WERI-Rb-1 (cell line): Measurements from ENCODE around the gene CPLX4.

Source experiments
- DNase-seq: peaks from one replicate; pipeline ENCODE4 v3.0.0-alpha.2; 2020
- H3K27ac ChIP-seq: fragments of 250-450 bp; sonication (Bioruptor Pico); 2 replicates; pipeline ENCODE4 v1.5.1; 2020; ENCODE audit warnings: mild to moderate bottlenecking, moderate library complexity
- H3K27me3 ChIP-seq: fragments of 250-450 bp; sonication (Bioruptor Pico); 2 replicates; pipeline ENCODE4 v1.5.1; 2021; ENCODE audit warnings: mild to moderate bottlenecking, low read depth, moderate library complexity; ENCODE audit not compliant: insufficient read depth, severe bottlenecking
- H3K36me3 ChIP-seq: fragments of 250-450 bp; sonication (Bioruptor Pico); 2 replicates; pipeline ENCODE4 v1.5.1; 2020; ENCODE audit warnings: mild to moderate bottlenecking, moderate library complexity
- H3K4me3 ChIP-seq: 2 replicates; pipeline ENCODE4 v1.5.1; 2011; ENCODE audit warnings: low read depth, mild to moderate bottlenecking, control low read depth, low read length
- H3K9me3 ChIP-seq: fragments of 250-450 bp; sonication (Bioruptor Pico); 2 replicates; pipeline ENCODE4 v1.5.1; 2021; ENCODE audit warnings: mild to moderate bottlenecking, moderate library complexity; ENCODE audit not compliant: severe bottlenecking
- TF ChIP-seq, protein P1 (sequence below): IDR thresholded peaks from 2 replicates; pipeline ENCODE4 v1.5.1; 2011; ENCODE audit warnings: low read depth, mild to moderate bottlenecking, control low read depth, inconsistent platforms, low read length

CPLX4 gene

GRCh38 chr18:59357928-59358327, 39.5 kb upstream of the CPLX4 start:
- TF ChIP-seq, protein P1, sequence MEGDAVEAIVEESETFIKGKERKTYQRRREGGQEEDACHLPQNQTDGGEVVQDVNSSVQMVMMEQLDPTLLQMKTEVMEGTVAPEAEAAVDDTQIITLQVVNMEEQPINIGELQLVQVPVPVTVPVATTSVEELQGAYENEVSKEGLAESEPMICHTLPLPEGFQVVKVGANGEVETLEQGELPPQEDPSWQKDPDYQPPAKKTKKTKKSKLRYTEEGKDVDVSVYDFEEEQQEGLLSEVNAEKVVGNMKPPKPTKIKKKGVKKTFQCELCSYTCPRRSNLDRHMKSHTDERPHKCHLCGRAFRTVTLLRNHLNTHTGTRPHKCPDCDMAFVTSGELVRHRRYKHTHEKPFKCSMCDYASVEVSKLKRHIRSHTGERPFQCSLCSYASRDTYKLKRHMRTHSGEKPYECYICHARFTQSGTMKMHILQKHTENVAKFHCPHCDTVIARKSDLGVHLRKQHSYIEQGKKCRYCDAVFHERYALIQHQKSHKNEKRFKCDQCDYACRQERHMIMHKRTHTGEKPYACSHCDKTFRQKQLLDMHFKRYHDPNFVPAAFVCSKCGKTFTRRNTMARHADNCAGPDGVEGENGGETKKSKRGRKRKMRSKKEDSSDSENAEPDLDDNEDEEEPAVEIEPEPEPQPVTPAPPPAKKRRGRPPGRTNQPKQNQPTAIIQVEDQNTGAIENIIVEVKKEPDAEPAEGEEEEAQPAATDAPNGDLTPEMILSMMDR = no peak
- H3K27ac ChIP-seq = no peak overlapping the region
- no peak for DNase-seq

GRCh38 chr18:59354731-59355130, 36.3 kb upstream of the CPLX4 start:
- H3K27me3 ChIP-seq = no peaks in the 10 kb centered on the region
- H3K4me3 ChIP-seq = no peak overlapping the region
- no peak overlapping the region for H3K27ac ChIP-seq
- no peaks in the 10 kb centered on the region for H3K9me3 ChIP-seq
- TF ChIP-seq, protein P1 = no peak
- peaks cover 79% of the 10 kb centered on the region for H3K36me3 ChIP-seq
- DNase-seq = no peak

More at GRCh38 chr18:59357928-59358327, 39.5 kb upstream of the CPLX4 start:
- Histone ChIP-seq H3K9me3 (no peaks in the 10 kb centered on the region), H3K36me3 (peaks cover 47% of the 10 kb centered on the region), H3K4me3 (peak overlapping the region; percentile 99), H3K27me3 (no peaks in the 10 kb centered on the region)

GRCh38 chr18:59353079-59353680, 34.7 kb upstream of the CPLX4 start:
- DNase-seq = no peak
- H3K36me3 ChIP-seq = peaks cover 95% of the 10 kb centered on the region
- H3K9me3 ChIP-seq = no peaks in the 10 kb centered on the region
- no peak overlapping the region for H3K4me3 ChIP-seq
- TF ChIP-seq, protein P1 = no peak
- no peak overlapping the region for H3K27ac ChIP-seq
- no peaks in the 10 kb centered on the region for H3K27me3 ChIP-seq

DNA sequence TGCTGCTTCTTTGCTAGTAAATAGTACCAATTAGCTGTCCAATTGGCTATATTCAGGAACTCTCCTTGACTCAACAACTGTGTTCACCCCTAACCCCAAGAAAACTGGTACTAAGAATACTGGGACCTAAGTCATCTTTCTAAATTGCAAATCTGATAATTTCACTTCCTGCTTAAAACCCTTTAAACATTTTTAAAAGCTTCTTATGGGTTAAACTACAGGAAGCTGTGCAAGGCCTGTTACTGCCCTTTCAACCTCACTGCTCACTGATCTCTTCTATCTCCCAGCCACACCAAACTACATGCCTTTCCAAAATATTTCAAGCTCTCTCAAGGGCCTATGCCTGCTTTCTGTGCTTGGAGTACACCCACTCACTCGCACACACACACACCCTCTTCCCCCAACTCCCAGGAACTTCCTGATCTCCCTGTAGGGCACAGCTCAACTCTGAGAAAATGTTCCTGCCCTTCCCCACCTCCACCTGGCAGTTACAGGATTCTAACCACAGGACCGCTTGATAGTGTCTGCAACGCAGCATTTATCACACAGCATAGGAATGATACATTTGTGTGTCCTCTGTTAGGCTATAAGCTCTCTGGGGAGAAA, 33.9 kb upstream of the CPLX4 start:
- DNase-seq = no peak
- H3K27me3 ChIP-seq = no peaks in the 10 kb centered on the region
- H3K9me3 ChIP-seq = no peaks in the 10 kb centered on the region
- H3K27ac ChIP-seq = no peak overlapping the region
- TF ChIP-seq, protein P1 = no peak
- H3K4me3 ChIP-seq = no peak overlapping the region
- H3K36me3 ChIP-seq = peaks cover 100% of the 10 kb centered on the region

DNA sequence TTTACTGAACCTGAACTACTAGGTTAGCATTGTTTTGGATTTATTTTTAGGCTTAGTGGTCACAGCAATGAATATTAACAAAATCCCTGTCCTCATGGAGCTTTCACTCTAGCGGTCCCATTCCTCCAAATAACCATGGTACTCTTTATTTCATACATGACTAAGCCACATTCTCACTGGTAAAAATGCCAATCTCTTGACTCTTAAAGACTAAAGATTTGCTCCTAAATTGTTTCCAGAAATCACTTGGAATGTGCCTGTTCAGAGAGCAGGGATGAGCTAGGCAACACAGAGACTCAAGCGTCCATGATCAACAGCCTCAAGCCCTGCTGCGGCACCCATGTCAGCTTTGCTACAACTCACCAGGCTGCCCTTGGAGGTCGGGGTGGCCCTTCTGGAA, 27.1 kb upstream of the CPLX4 start:
- no peak for DNase-seq
- Histone ChIP-seq H3K9me3 (no peaks in the 10 kb centered on the region), H3K27ac (no peak overlapping the region), H3K4me3 (no peak overlapping the region), H3K36me3 (peaks cover 84% of the 10 kb centered on the region), H3K27me3 (no peaks in the 10 kb centered on the region)
- TF ChIP-seq, protein P1 = no peak

DNA sequence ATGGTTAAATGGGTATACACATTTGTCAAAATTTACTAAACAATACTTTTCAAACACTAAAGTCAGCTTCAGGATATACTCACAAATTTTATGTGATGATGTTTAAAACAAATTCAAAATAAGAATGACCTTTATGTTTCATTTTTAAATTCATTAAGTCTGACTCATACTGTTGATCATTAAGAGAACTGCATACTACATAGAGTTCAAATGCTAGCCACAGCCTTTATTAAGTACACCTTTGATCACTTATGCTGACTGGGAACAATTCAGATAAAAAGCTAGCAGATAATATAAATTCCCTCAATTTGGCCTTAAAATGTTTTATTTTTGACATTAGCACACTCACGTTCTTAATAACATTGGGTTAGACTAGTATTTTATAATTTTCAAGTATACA, 26.5 kb upstream of the CPLX4 start:
- no peak for DNase-seq
- H3K4me3 ChIP-seq = no peak overlapping the region
- peaks cover 84% of the 10 kb centered on the region for H3K36me3 ChIP-seq
- no peak overlapping the region for H3K27ac ChIP-seq
- TF ChIP-seq, protein P1 = no peak
- no peaks in the 10 kb centered on the region for H3K9me3 ChIP-seq
- H3K27me3 ChIP-seq = no peaks in the 10 kb centered on the region
